ENCODE data around the gene NBPF26. TPM values are rescaled to one million over a fixed set of nuclear protein-coding genes. Genes with fewer than 3 reads are reported as not detected.
"Not testable (repeated sequence)": the region's sequence is repeated elsewhere in the genome, so short reads cannot be mapped to it uniquely, and the experiment has no call there.

The NBPF26 gene
- total RNA-seq, 4 donors from 2014 or later = 13.8 to 35.9 (median 15.9) TPM

GRCh38 chr1:120850537-120851421 is 127.0 kb downstream of the NBPF26 start:
- H3K27me3 ChIP-seq, H3K36me3 ChIP-seq, H3K9me3 ChIP-seq, H3K4me1 ChIP-seq: not testable (repeated sequence)
- TF ChIP-seq POLR2A (IDR thresholded peaks at IDR 0.05) (peak in 1 of 2 donors; percentile 96), POLR2AphosphoS5 (IDR thresholded peaks at IDR 0.05) (peak; percentile 98)
- Histone ChIP-seq H3K27ac (peak overlapping the region in 2 of 4 donors; percentile 79 to 85), H3K4me3 (peak overlapping the region in 1 of 2 donors; percentile 51)
- peak; percentile 65 for ATAC-seq
- no CpG with 5 or more reads among the region's 50 CpGs for WGBS, 2 donors (ENCODE audit: low coverage in 1 of 2)

DNA sequence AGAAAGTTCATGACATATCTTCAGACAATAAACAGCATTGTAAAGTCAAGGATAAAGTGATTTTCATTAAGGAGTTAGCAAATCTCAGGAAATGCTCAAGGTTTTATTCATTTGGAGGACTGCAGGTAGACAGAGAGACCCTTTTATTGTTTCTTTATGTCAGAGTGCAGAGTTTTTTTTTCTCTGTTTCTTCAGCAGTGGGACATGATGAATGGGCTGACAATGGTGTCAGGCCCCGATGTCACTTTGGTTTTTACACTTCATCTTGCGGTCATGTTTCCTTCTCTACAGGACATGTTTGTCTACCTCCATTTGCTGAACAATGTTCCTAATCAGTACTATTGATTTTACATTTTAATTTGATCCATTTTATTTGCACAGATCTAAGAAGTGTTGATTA is 134.4 kb downstream of the NBPF26 start:
- not testable (repeated sequence) for ATAC-seq
- no CpG with 5 or more reads among the region's 2 CpGs for WGBS, 2 donors (ENCODE audit: low coverage in 1 of 2)

DNA sequence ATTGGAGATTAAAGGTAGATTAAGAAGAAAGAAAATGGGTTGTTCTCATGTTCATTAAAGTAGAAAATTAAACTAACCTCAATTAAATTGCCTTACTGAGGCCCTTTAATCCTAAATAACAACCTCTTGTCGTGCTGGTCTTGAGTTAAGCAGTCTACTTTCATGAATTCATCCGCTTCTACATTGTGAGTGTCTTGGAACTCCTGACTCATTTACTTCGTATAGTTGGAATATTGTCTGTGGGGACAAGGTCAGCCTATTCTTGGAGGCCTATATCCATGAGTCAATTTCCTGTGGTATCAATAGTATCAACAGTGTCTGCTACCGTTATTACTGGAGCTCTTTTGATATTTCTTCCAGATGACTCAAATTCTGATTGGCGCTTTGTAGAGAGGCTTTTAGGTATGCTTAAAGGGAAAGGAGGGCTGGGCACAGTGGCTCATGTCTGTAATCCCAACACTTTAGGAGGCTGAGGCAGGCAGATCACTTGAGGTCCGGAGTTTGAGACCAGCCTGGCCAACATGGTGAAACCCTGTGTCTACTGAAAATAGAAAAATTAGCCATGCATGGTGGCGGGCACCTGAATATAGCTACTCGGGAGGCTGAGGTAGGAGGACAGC is 136.0 kb downstream of the NBPF26 start:
- ATAC-seq, H3K36me3 ChIP-seq, H3K27me3 ChIP-seq, H3K4me3 ChIP-seq, H3K27ac ChIP-seq, H3K4me1 ChIP-seq, H3K9me3 ChIP-seq: not testable (repeated sequence)
- WGBS, 2 donors (ENCODE audit: low coverage in 1 of 2) = no CpG with 5 or more reads among the region's 8 CpGs

More for the DNA sequence above, 134.4 kb downstream of the NBPF26 start:
- H3K36me3 ChIP-seq, H3K4me1 ChIP-seq, H3K27ac ChIP-seq, H3K9me3 ChIP-seq, H3K27me3 ChIP-seq, H3K4me3 ChIP-seq: not testable (repeated sequence)

GRCh38 chr1:120878206-120878605 is 154.5 kb downstream of the NBPF26 start:
- not testable (repeated sequence) for ATAC-seq, H3K4me1 ChIP-seq

GRCh38 chr1:120880056-120880455 is 156.3 kb downstream of the NBPF26 start:
- no CpG with 5 or more reads among the region's 1 CpG for WGBS, 2 donors (ENCODE audit: low coverage in 1 of 2)
- H3K9me3 ChIP-seq, H3K4me3 ChIP-seq, H3K36me3 ChIP-seq, H3K27me3 ChIP-seq, H3K27ac ChIP-seq, H3K4me1 ChIP-seq, ATAC-seq: not testable (repeated sequence)

More at GRCh38 chr1:120878206-120878605, 154.5 kb downstream of the NBPF26 start:
- H3K4me3 ChIP-seq, H3K9me3 ChIP-seq, H3K27me3 ChIP-seq, H3K36me3 ChIP-seq, H3K27ac ChIP-seq: not testable (repeated sequence)

- H3K9me3 ChIP-seq, ATAC-seq, H3K4me3 ChIP-seq, H3K36me3 ChIP-seq, H3K27ac ChIP-seq, H3K4me1 ChIP-seq, H3K27me3 ChIP-seq: not testable (repeated sequence)
Measured at GRCh38 chr1:120881934-120882333, 158.2 kb downstream of the NBPF26 start.

Small RNAs within 50 kb of the gene (small RNA-seq; reads per million reads assigned to genes)
- gene RNVU1-19 = 0 to 0.77 (median 0.32) reads per million in 4 donors

Other genes starting within 250 kb of the NBPF26 start
- gene PPIAL4A, start 165.8 kb downstream of the NBPF26 start, total RNA-seq = not detected

All from gastroesophageal sphincter (tissue), 4 donors.